ENCODE measurements around the gene SPATA2L.

SPATA2L gene

GRCh38 chr16:89701425-89702406, at the start of gene SPATA2L:
TSS of gene SPATA2L (minus strand) at chr16:89701705. CDS start at chr16:89701232, 473 bp downstream.
- peak; percentile 97 for DNase-seq (ENCODE audit: low read depth)

GRCh38 chr16:89749637-89750036, 48.1 kb upstream of the SPATA2L start:
- no peak for DNase-seq (ENCODE audit: low read depth)

- no peak for DNase-seq (ENCODE audit: low read depth)
Observed at GRCh38 chr16:89748921-89749320, 47.4 kb upstream of the SPATA2L start.

- no peak for DNase-seq (ENCODE audit: low read depth)
Observed at GRCh38 chr16:89748076-89748475, 46.6 kb upstream of the SPATA2L start.

GRCh38 chr16:89746043-89746442, 44.5 kb upstream of the SPATA2L start:
- no peak for DNase-seq (ENCODE audit: low read depth)

- no peak for DNase-seq (ENCODE audit: low read depth)
Observed at GRCh38 chr16:89744813-89745212, 43.3 kb upstream of the SPATA2L start.

DNA sequence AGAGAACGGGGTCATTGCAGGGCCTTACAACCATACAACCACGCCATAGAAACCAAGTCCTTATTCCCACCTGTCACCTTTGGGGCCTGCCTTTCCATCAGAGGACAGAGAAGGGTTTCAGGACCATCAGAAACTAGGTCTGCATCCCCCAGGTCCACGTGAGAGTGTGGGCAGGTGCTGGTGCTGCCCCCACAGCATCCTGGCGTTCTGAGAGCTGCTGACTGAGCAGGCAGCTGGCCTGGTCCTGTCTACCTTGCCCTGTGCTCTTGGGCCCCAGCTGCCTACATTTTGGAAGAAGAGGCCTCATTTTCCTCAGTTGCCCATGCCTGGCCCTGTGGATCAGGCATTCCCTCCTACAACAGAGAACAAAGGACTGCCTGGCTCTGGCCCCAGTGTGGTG, 41.4 kb upstream of the SPATA2L start:
- DNase-seq (ENCODE audit: low read depth): no peak

DNA sequence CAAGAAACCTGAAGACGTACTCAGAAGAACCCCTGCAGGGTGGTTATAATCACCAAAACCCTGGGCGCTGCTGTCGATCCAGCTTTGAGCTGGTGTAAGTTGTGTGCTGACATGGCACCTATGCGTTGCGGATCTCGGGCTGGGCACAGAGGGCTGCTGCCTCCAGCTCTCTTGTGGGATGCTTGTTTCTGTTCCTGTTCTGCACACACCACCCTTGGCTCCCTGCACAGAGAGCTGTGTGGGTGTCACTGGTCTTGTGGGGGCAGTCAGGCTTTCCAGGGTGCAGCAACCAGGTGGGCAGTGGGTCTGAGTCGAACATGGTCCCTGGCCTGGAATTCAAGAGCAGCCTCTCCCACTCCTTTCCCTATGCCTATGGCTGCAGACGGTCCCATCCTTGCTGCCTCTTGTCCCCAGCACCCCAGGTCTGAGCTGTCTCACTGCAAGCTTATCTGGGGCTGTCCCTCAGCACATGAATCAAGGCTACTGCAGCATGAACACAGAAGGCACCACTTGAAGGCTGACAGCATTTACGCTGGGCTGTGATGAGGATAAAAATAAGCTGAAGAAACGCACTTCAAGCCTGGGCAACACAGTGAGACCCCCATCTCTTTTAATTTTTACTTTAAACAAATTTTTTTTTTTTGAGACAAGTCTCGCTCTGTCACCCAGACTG, 40.0 kb upstream of the SPATA2L start:
- DNase-seq (ENCODE audit: low read depth): no peak

DNA sequence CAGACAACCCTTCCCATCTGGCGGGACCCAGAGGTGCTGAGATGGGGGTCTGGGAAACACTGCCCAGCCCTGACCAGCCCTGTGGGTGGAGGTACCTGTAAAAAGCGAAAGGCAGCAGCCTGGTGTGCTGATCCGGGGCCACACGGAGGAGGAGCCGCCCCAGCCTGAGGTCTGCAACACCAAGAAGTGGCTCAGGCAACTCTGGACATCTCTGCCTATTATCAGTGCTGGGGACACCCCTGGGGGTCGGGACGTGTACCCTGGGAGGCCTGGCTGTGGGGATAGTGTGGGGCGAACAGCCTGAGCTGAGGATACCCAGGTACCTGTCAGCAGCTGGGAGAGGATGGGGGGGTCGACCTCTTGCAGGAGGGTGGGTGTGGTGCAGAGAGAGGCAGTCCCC, 37.9 kb upstream of the SPATA2L start:
- DNase-seq (ENCODE audit: low read depth): no peak

- no peak for DNase-seq (ENCODE audit: low read depth)
Observed at GRCh38 chr16:89738538-89739317, 37.2 kb upstream of the SPATA2L start.

DNA sequence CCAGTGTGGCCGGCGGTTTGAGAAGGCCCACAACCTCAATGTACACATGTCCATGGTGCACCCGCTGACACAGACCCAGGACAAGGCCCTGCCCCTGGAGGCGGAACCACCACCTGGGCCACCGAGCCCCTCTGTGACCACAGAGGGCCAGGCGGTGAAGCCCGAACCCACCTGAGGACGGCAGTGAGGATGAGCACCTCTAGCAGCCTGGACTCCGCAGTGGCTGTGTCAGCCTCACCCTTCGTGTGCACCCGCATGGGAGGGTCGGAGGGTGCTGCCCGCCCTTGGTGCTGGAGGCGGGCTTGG, 36.5 kb upstream of the SPATA2L start:
- DNase-seq (ENCODE audit: low read depth): no peak

GRCh38 chr16:89737341-89738071, 36.0 kb upstream of the SPATA2L start:
- no peak for DNase-seq (ENCODE audit: low read depth)

DNA sequence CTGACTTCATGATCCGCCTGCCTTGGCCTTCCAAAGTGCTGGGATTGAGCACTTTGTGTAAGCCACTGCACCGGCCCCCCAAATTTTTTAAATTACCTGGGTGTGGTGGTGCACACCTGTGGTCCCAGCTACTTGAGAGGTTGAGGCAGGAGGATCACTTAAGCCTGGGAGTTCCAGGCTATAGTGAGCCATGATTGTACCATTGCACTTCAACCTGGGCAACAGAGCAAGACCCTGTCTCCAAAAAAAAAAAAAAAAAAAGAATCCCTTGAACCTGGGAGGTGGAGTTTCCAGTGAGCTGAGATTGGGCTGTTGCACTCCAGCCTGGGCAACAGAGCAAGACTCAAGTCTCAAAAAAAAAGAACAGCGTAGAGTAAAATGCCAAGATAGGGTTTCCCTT, 35.0 kb upstream of the SPATA2L start:
- DNase-seq (ENCODE audit: low read depth): no peak

DNA sequence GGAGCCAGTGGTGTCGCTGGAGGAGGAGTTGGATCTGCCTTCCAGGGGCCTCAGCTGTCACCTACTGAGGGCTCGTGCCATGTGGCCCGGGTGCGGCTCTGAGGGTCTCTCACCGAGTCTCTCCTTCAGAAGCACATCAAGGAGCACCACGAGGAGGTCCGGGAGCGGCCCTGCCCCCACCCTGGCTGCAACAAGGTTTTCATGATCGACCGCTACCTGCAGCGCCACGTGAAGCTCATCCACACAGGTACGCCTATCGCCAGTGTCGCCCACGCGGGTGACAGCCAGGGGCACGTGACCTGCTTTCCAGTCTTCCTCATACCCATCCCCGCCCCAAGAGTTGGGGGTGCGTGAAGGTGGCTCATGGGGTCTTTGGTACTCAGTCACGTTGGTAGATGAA, 32.3 kb upstream of the SPATA2L start:
- DNase-seq (ENCODE audit: low read depth): no peak

DNA sequence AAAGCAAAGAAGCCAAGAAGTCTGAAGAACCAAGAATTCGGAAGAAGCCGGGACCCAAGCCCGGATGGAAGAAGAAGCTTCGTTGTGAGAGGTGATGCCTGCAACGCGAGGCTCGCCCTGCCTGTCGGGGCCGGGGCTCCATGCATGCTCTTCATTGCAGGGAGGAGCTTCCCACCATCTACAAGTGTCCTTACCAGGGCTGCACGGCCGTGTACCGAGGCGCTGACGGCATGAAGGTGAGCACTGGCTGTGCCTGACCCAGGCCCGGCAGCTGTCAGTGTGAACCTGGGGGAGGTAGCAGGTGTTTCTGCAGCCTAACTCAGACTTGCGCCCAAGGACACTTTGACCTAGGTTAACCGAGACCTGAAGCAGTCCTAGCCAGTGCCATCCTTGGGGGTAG, 31.8 kb upstream of the SPATA2L start:
- DNase-seq (ENCODE audit: low read depth): no peak

DNA sequence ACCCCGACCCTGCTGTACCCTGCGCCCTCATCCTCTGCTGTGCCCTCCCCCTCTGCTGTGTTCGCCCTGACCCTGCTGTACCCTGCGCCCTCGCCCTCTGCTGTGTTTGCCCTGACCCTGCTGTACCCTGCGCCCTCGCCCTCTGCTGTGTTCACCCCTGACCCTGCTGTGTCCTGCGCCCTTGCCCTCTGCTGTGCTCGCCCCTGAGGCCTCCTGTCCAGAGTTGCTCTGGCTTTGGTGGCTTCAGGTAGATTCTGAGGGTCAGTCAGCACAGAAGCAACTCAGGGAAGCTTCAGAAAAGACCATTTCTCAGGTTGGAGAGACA, 31.4 kb upstream of the SPATA2L start:
- no peak for DNase-seq (ENCODE audit: low read depth)

- DNase-seq (ENCODE audit: low read depth): no peak
Observed at GRCh38 chr16:89732142-89732917, 30.8 kb upstream of the SPATA2L start.

GRCh38 chr16:89730610-89731234, 29.2 kb upstream of the SPATA2L start:
- DNase-seq (ENCODE audit: low read depth): no peak

GRCh38 chr16:89729863-89730593, 28.5 kb upstream of the SPATA2L start:
- DNase-seq (ENCODE audit: low read depth): no peak

DNA sequence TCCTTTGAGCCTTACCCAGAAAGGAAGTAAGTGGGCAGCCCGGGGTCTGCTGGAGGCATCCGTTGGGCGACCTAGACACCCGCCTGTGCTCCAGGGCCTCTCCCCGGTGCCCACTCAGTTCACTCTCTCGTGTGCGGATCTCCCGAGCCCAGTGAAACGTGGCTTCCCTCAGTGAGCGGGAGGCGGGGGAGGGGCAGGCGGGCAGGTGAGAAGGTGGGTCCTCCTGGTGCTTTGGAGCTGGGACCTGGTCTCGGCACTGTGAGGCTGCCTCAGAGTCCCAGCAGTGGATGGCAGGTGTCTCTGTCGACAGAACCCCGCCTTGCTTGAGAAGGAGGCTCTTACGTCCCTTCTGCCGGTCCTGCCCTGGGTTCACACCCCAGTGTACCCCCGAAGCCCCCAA, 27.8 kb upstream of the SPATA2L start:
- no peak for DNase-seq (ENCODE audit: low read depth)
